MCF 10A (cell line): ENCODE results near the gene BOLA2B. TPM values are rescaled to one million over a fixed set of nuclear protein-coding genes. Genes with fewer than 3 reads are reported as not detected.
"Not testable (repeated sequence)": the region's sequence is repeated elsewhere in the genome, so short reads cannot be mapped to it uniquely, and the experiment has no call there.

Experiments
- BruUV-seq: library from RNA; stranded (reverse); fragments of 400-500 nt; replicated peaks from 2 replicates; lab custom pipeline; 2021; lab: Mats Ljungman, UMichigan
- CTCF ChIA-PET: fragments of 300-600 bp; sonication (Branson Sonifier 250); formaldehyde crosslinking; extraction: SDS; loops from one replicate; lab custom pipeline; 2021; ENCODE audit warnings: antibody characterized with exemption, inconsistent platforms; lab: Yijun Ruan, JAX
- POLR2A ChIA-PET: fragments of 300-600, 350-650 bp; sonication (Branson Sonifier 250); formaldehyde crosslinking; extraction: SDS; loops from one replicate; lab custom pipeline; 2020; ENCODE audit warnings: antibody characterized with exemption, inconsistent platforms; lab: Yijun Ruan, JAX
- DNase-seq: peaks from one replicate; pipeline ENCODE4 v3.0.0-alpha.2; 2018; ENCODE audit not compliant: unreplicated experiment
- H3K27ac Mint-ChIP-seq: one replicate; pipeline ENCODE4 v1.8.0; 2022; ENCODE audit warnings: mild to moderate bottlenecking, low read depth, mixed read lengths; ENCODE audit not compliant: unreplicated experiment
- H3K27me3 Mint-ChIP-seq: one replicate; pipeline ENCODE4 v1.8.0; 2022; ENCODE audit warnings: mixed read lengths; ENCODE audit not compliant: insufficient read depth, unreplicated experiment
- H3K36me3 Mint-ChIP-seq: one replicate; pipeline ENCODE4 v1.8.0; 2022; ENCODE audit warnings: mild to moderate bottlenecking, moderate library complexity, mixed read lengths; ENCODE audit not compliant: insufficient read depth, unreplicated experiment
- H3K4me1 Mint-ChIP-seq: one replicate; pipeline ENCODE4 v1.8.0; 2022; ENCODE audit warnings: mixed read lengths; ENCODE audit not compliant: insufficient read depth, unreplicated experiment
- H3K4me3 Mint-ChIP-seq: one replicate; pipeline ENCODE4 v1.8.0; 2022; ENCODE audit warnings: mild to moderate bottlenecking, moderate library complexity, mixed read lengths; ENCODE audit not compliant: unreplicated experiment
- H3K9me3 Mint-ChIP-seq: one replicate; pipeline ENCODE4 v1.8.0; 2022; ENCODE audit warnings: mixed read lengths; ENCODE audit not compliant: unreplicated experiment
- intact Hi-C: fragments of 100-400 bp; cut with micrococcal nuclease; formaldehyde crosslinking; loops from 2 replicates; pipeline ENCODE4 v1.14.1; 2022
- total RNA-seq: library from RNA; stranded (reverse); gene quantifications from 2 replicates; pipeline ENCODE4 v1.2.3, GENCODE V29; 2022
- TF ChIP-seq, protein P1 (sequence below): fragments of 200-600 bp; IDR thresholded peaks from one replicate; pipeline ENCODE4 v1.8.0; 2022; ENCODE audit warnings: antibody characterized with exemption, mild to moderate bottlenecking; ENCODE audit not compliant: unreplicated experiment

BOLA2B gene
- total RNA-seq, 1 experiment from 2014 or later = 132 TPM

DNA sequence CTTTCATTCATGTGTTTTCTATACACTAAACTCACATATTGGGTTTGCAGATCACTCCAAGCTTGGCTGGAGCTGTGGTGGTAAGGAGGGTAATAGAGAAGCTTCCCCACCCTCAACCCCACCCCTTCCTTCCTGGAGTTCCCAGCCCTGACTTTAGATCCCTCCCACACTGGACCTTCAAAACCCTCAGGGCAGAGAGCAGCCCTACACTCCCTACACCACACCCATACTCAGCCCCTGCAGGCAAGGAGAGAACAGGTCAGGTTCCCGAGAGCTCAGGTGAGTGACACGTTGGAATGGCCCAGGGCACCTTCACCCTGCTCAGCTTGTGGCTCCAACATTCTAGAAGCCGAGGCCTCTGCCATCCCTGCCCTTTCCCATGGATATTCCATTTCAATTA is 5.6 kb upstream of the BOLA2B start, which contains the start of gene SULT1A3:
Gene SULT1A3, plus strand, starts transcription at position 207 of the 400 bp plus-strand sequence. CDS start 1,474 bp downstream, outside the sequence.
- BruUV-seq = not testable (repeated sequence)

DNA sequence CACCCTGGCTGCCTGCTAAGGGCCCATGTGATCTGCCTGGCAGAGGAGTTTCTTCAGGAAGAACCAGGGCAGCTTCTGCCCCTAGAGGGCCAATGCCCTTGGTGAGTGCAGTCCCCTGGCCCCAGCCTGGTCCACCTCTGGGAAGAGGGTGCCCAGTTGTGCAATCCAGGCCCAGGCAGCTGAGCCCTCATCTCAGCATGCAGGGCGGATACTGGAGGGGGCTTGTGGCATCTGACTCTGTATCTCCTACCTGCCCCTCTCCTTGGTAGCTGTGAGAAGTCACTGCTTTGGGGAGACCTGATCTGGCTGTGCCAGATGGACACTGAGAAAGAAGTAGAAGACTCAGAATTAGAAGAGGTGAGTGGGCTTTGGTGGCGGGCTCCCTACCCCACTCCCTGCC is 3.5 kb upstream of the BOLA2B start:
- H3K27ac Mint-ChIP-seq, H3K4me1 Mint-ChIP-seq, H3K36me3 Mint-ChIP-seq, DNase-seq, H3K27me3 Mint-ChIP-seq, H3K4me3 Mint-ChIP-seq, POLR2A ChIA-PET, intact Hi-C loops, BruUV-seq, CTCF ChIA-PET, H3K9me3 Mint-ChIP-seq: not testable (repeated sequence)

More for the DNA sequence above, 5.6 kb upstream of the BOLA2B start, which contains the start of gene SULT1A3:
- intact Hi-C loops, H3K36me3 Mint-ChIP-seq, H3K4me1 Mint-ChIP-seq, CTCF ChIA-PET, H3K27ac Mint-ChIP-seq, H3K9me3 Mint-ChIP-seq, H3K27me3 Mint-ChIP-seq, H3K4me3 Mint-ChIP-seq, DNase-seq, POLR2A ChIA-PET: not testable (repeated sequence)

DNA sequence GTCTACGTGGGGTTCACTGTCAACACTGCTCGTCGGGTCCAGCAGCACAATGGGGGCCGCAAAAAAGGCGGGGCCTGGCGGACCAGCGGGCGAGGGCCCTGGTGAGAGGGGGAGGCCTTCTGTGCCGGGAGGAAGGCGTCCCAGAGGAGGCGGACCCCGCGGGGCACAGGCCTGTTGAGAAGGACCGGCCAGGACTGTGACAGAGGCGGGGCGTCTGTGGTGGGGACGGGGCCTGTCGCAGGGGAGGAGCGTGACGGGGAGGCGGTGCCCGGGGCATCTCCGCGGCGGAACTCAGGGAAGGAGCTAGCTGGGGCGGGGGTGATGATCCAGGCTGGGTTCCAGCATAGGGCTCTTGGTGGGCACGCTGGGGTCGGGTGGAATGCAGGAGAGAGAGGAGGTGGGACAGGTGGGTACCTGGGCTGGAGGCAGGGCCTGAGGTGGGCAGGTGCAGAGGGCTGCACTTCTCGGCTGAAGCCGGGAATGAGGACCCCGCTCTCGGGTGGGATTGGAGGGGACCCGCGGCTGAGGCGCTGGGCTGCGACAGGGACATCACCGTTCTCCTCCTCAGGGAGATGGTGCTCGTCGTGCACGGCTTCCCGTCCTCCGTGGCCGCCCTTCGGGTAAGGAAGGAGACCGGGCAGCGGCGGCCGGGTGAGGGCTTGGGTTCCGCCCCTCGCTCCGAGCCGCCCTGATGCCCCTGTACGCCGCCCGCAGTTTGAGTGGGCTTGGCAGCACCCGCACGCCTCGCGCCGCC is 883 bp upstream of the BOLA2B start:
- POLR2A ChIA-PET, intact Hi-C loops, H3K4me1 Mint-ChIP-seq, CTCF ChIA-PET, DNase-seq, H3K4me3 Mint-ChIP-seq, H3K27ac Mint-ChIP-seq, H3K9me3 Mint-ChIP-seq, H3K27me3 Mint-ChIP-seq, H3K36me3 Mint-ChIP-seq: not testable (repeated sequence)
- TSS peak; percentile 93 for BruUV-seq

DNA sequence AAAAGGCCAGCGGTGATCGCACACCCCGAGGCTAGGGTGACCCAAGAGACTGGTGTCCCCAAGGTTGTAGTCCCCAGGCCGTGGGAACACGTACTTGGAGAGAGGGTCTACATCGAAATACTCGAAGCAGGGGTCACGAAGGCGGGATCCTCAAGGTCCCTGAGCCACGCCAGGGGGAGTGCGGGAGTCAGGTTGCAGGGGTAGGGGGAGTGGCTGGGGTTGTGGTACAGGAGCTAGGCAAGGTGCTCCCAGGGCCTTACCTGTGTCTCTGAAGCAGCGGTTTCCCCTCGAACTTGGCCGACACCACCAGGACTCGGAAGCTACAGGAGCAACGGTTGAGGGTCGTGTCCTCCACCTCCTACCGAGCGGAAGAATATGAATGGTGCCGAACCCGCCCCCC is 368 bp downstream of the BOLA2B start:
- H3K4me3 Mint-ChIP-seq, DNase-seq, intact Hi-C loops, H3K27me3 Mint-ChIP-seq, H3K4me1 Mint-ChIP-seq, H3K36me3 Mint-ChIP-seq, POLR2A ChIA-PET, H3K9me3 Mint-ChIP-seq, H3K27ac Mint-ChIP-seq, CTCF ChIA-PET: not testable (repeated sequence)
- BruUV-seq = TSS peak; percentile 69

DNA sequence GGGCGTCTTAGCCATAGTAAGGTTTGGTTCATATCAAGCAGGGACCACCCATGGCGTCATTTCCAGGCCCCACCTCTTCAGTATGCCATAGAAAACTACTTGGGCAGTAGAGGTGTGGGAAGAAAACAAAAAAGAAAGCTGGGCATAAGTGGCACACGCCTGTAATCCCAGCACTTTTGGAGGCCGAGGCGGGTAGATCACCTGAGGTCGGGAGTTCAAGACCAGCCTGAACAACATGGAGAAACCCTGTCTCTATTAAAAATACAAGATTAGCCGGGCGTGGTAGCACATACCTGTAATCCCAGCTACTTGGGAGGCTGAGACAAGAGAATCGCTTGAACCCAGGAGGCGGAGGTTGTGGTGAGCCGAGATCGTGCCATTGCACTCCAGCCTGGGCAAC is 2.3 kb downstream of the BOLA2B start:
- H3K27me3 Mint-ChIP-seq, H3K4me3 Mint-ChIP-seq, intact Hi-C loops, CTCF ChIA-PET, DNase-seq, H3K36me3 Mint-ChIP-seq, H3K27ac Mint-ChIP-seq, BruUV-seq, POLR2A ChIA-PET, H3K9me3 Mint-ChIP-seq, H3K4me1 Mint-ChIP-seq: not testable (repeated sequence)

DNA sequence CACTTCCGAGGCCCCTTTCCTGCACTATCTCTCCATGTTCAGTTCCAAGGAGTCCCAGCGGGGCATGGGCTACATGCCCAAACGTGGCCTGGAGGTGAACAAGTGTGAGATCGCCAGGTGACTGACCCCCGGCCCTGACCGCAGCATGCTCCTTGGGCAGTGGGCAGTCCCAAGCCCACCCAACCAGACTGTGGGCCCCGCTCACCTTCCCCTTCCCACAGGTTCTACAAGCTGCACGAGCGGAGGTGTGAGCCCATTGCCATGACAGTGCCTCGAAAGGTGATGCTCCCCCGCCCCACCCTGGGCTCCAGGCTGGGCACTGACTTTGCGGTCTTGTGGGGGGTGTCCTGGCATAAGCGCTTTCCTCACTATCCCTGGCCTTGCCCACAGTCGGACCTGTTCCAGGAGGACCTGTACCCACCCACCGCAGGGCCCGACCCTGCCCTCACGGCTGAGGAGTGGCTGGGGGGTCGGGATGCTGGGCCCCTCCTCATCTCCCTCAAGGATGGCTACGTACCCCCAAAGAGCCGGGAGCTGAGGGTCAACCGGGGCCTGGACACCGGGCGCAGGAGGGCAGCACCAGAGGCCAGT is 5.4 kb downstream of the BOLA2B start:
- Mint-ChIP-seq H3K36me3 (no peaks in the 10 kb centered on the region), H3K4me1 (peaks cover 4% of the 10 kb centered on the region), H3K27ac (no peak overlapping the region), H3K4me3 (no peak overlapping the region), H3K27me3 (no peaks in the 10 kb centered on the region), H3K9me3 (no peaks in the 10 kb centered on the region)
- ChIA-PET POLR2A (no interaction called here), CTCF (interaction anchor here (0.5 to 1.2 kb wide), 6 partner anchors 16 to 753 kb away, joined by 3 to 4 read pairs (median 4); partner anchors contain the start of gene TBX6)
- BruUV-seq = no TSS peak
- TF ChIP-seq, protein P1, sequence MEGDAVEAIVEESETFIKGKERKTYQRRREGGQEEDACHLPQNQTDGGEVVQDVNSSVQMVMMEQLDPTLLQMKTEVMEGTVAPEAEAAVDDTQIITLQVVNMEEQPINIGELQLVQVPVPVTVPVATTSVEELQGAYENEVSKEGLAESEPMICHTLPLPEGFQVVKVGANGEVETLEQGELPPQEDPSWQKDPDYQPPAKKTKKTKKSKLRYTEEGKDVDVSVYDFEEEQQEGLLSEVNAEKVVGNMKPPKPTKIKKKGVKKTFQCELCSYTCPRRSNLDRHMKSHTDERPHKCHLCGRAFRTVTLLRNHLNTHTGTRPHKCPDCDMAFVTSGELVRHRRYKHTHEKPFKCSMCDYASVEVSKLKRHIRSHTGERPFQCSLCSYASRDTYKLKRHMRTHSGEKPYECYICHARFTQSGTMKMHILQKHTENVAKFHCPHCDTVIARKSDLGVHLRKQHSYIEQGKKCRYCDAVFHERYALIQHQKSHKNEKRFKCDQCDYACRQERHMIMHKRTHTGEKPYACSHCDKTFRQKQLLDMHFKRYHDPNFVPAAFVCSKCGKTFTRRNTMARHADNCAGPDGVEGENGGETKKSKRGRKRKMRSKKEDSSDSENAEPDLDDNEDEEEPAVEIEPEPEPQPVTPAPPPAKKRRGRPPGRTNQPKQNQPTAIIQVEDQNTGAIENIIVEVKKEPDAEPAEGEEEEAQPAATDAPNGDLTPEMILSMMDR = no peak
- intact Hi-C loops = no loop called here
- no peak for DNase-seq
